Gastrocnemius medialis (tissue), 4 donors: ENCODE results near the gene SPACA4. TPM values are rescaled to one million over a fixed set of nuclear protein-coding genes. Genes with fewer than 3 reads are reported as not detected.

Experiments
- ATAC-seq, 2 donors: fragments of 150-250 bp; one replicate each; pipeline ENCODE4 v1.9.1; 2016
- DNase-seq, 2 donors: peaks; one replicate each; pipeline ENCODE4 v3.0.0-alpha.2; 2019
- H3K27ac ChIP-seq, 4 donors: fragments of 200-600 bp; sonication (generic); 1 replicate in 1 of 4; 2 replicates in 3 of 4; pipeline ENCODE4 v1.5.1; 2016 to 2018; ENCODE audit warnings: mild to moderate bottlenecking in 2 of 4, moderate library complexity in 1 of 4
- H3K27me3 ChIP-seq, 3 donors: fragments of 200-600 bp; sonication (generic) in 2 of 3; 1 replicate in 1 of 3; 2 replicates in 2 of 3; pipeline versions ENCODE4 v1.5.1 to v1.6.0; 2016 to 2019; ENCODE audit warnings: mild to moderate bottlenecking in 1 of 3, moderate library complexity in 1 of 3
- H3K36me3 ChIP-seq, 2 donors: fragments of 200-600 bp; sonication (generic) in 1 of 2; one replicate each; pipeline ENCODE4 v1.5.1; 2017 to 2018
- H3K4me1 ChIP-seq, 2 donors: fragments of 200-600 bp; sonication (generic) in 1 of 2; one replicate each; pipeline ENCODE4 v1.5.1; 2016 to 2017; ENCODE audit warnings: mild to moderate bottlenecking in 2 of 2
- H3K4me3 ChIP-seq, 4 donors: fragments of 200-600 bp; sonication (generic) in 3 of 4; 1 replicate in 1 of 4; 2 replicates in 3 of 4; pipeline ENCODE4 v1.5.1; 2016 to 2019; ENCODE audit warnings: mild to moderate bottlenecking in 2 of 4
- H3K9me3 ChIP-seq, 3 donors: fragments of 200-600 bp; sonication (generic) in 2 of 3; 1 replicate in 1 of 3; 2 replicates in 2 of 3; pipeline ENCODE4 v1.5.1; 2016 to 2019
- CTCF ChIP-seq, 5 experiments: fragments of 450-650 bp in 3 of 5; fragments of 200-600 bp in 2 of 5; sonication (generic) in 2 of 5; IDR thresholded peaks in 4 of 5; conservative IDR thresholded peaks in 1 of 5; 1 replicate in 4 of 5; 2 replicates in 1 of 5; pipeline ENCODE4 v1.5.1; 2016 to 2019; ENCODE audit warnings: antibody characterized with exemption in 5 of 5, mild to moderate bottlenecking in 3 of 5, moderate library complexity in 3 of 5
- POLR2A ChIP-seq, 2 donors: fragments of 450-650 bp; IDR thresholded peaks; one replicate each; pipeline ENCODE4 v1.6.1; 2017; ENCODE audit warnings: antibody characterized with exemption in 2 of 2, mild to moderate bottlenecking in 2 of 2, moderate library complexity in 2 of 2
- in situ Hi-C, 4 donors: fragments of 200-750 bp; cut with MboI; loops; one replicate each; pipeline versions ENCODE4 v1.15.0 to v1.8.0; 2017; ENCODE audit warnings: low sequenced_read_pairs in 4 of 4
- intact Hi-C: fragments of 100-400 bp; cut with DNase I; formaldehyde crosslinking; loops from one replicate; pipeline ENCODE4 v1.15.1; 2023; ENCODE audit warnings: low total_unique reads
- total RNA-seq, 4 donors: library from RNA; depleted of rRNA; stranded (reverse); fragments of >200 nt; gene quantifications; one replicate each; pipeline versions ENCODE4 v1.1.0 to v1.2.3, GENCODE V29; 2016

The SPACA4 gene
- total RNA-seq, 4 donors from 2014 or later: not detected

- in situ Hi-C loops (no loop called here), intact Hi-C loops (loop anchor here (2.0 kb wide), 2 partner anchors 16 to 50 kb away; no protein-coding TSS in a partner anchor)
- peak within 1 kb of the TSS; percentile 66 to 96 (median 79) for H3K4me3 ChIP-seq
- ATAC-seq: peak; percentile 86 to 93
- peak in 1 of 5 experiments; percentile 13 for TF ChIP-seq CTCF (IDR thresholded peaks at IDR 0.05 in 4 of 5, conservative IDR thresholded peaks at IDR 0.05 in 1 of 5)
- peak; percentile 94 to 95 for TF ChIP-seq POLR2A (IDR thresholded peaks at IDR 0.05)
- H3K27me3 ChIP-seq: no peaks in the 10 kb centered on the region
- peak; percentile 98 to 99 for DNase-seq
- H3K36me3 ChIP-seq: peaks cover 3 to 29% of the 10 kb centered on the region in 2 donors
- H3K4me1 ChIP-seq: peaks cover 33 to 48% of the 10 kb centered on the region in 2 donors
- no peaks in the 10 kb centered on the region for H3K9me3 ChIP-seq
- H3K27ac ChIP-seq: peak within 1 kb of the TSS; percentile 92 to 99 (median 96)
Observed at GRCh38 chr19:48618916-48619691, 12.6 kb downstream of the SPACA4 start, which contains the start of the genes RPL18 and SPHK2. Gene RPL18 (minus strand): TSS chr19:48619178. CDS start chr19:48619143, 35 bp downstream. Gene SPHK2 (plus strand): TSS chr19:48619506. CDS start chr19:48620515, 1,009 bp downstream.

GRCh38 chr19:48619692-48620585, 13.4 kb downstream of the SPACA4 start:
- intact Hi-C loops: loop anchor here (2.0 kb wide), 2 partner anchors 15 to 51 kb away; no protein-coding TSS in a partner anchor
- H3K27me3 ChIP-seq: no peaks in the 10 kb centered on the region
- peaks cover 36 to 47% of the 10 kb centered on the region in 2 donors for H3K4me1 ChIP-seq
- H3K9me3 ChIP-seq: no peaks in the 10 kb centered on the region
- in situ Hi-C loops: no loop called here
- H3K4me3 ChIP-seq: peak overlapping the region; percentile 66 to 96 (median 79)
- H3K27ac ChIP-seq: peak overlapping the region; percentile 92 to 99 (median 96)
- H3K36me3 ChIP-seq: peaks cover 3 to 28% of the 10 kb centered on the region in 2 donors
- TF ChIP-seq POLR2A (IDR thresholded peaks at IDR 0.05): no peak
- TF ChIP-seq CTCF (IDR thresholded peaks at IDR 0.05 in 4 of 5, conservative IDR thresholded peaks at IDR 0.05 in 1 of 5): peak in 1 of 5 experiments; percentile 11
- DNase-seq: no peak
- ATAC-seq: no peak

- TF ChIP-seq CTCF (IDR thresholded peaks at IDR 0.05 in 4 of 5, conservative IDR thresholded peaks at IDR 0.05 in 1 of 5) (no peak), POLR2A (IDR thresholded peaks at IDR 0.05) (no peak)
- peak overlapping the region; percentile 90 to 99 (median 94) for H3K27ac ChIP-seq
- peaks cover 24 to 28% of the 10 kb centered on the region in 2 donors for H3K4me1 ChIP-seq
- intact Hi-C loops (no loop called here), in situ Hi-C loops (no loop called here)
- peaks cover 0 to 4% of the 10 kb centered on the region in 2 donors for H3K36me3 ChIP-seq
- DNase-seq: no peak
- H3K27me3 ChIP-seq: no peaks in the 10 kb centered on the region
- no peaks in the 10 kb centered on the region for H3K9me3 ChIP-seq
- H3K4me3 ChIP-seq: peak overlapping the region; percentile 3 to 75 (median 56)
- no peak for ATAC-seq
Observed at GRCh38 chr19:48623556-48624066, 17.1 kb downstream of the SPACA4 start.

GRCh38 chr19:48624067-48624594, 17.6 kb downstream of the SPACA4 start:
- in situ Hi-C loops (no loop called here), intact Hi-C loops (no loop called here)
- no peaks in the 10 kb centered on the region for H3K9me3 ChIP-seq
- H3K4me3 ChIP-seq: peak overlapping the region; percentile 55 to 75 (median 72)
- peaks cover 24 to 28% of the 10 kb centered on the region in 2 donors for H3K4me1 ChIP-seq
- peak overlapping the region; percentile 90 to 99 (median 94) for H3K27ac ChIP-seq
- ATAC-seq: peak; percentile 68 to 72
- DNase-seq: peak; percentile 97 to 98
- TF ChIP-seq POLR2A (IDR thresholded peaks at IDR 0.05): peak in 1 of 2 donors; percentile 74
- TF ChIP-seq CTCF (IDR thresholded peaks at IDR 0.05 in 4 of 5, conservative IDR thresholded peaks at IDR 0.05 in 1 of 5): peak in 2 of 5 experiments; percentile 7 to 15
- no peaks in the 10 kb centered on the region for H3K27me3 ChIP-seq
- peaks cover 0 to 4% of the 10 kb centered on the region in 2 donors for H3K36me3 ChIP-seq
